ENCODE results near the gene RGS21.
A peak's percentile ranks its signal among the peaks of the same experiment; 100 is the strongest.

The RGS21 gene

GRCh38 chr1:192395895-192396294 lies 79.1 kb downstream of the RGS21 start:
- DNase-seq (ENCODE audit: low spot score) = no peak
- Histone ChIP-seq H3K4me3 (no peak overlapping the region), H3K27ac (no peak overlapping the region)
- no peak for TF ChIP-seq CTCF (IDR thresholded peaks at IDR 0.05)

GRCh38 chr1:192399161-192399560 lies 82.4 kb downstream of the RGS21 start:
- Histone ChIP-seq H3K4me3 (no peak overlapping the region), H3K27ac (no peak overlapping the region)
- TF ChIP-seq CTCF (IDR thresholded peaks at IDR 0.05) = no peak
- DNase-seq (ENCODE audit: low spot score) = no peak

- peak overlapping the region; percentile 11 for H3K4me3 ChIP-seq
- H3K27ac ChIP-seq = no peak overlapping the region
- no peak for DNase-seq (ENCODE audit: low spot score)
- TF ChIP-seq CTCF (IDR thresholded peaks at IDR 0.05) = no peak
Observed at GRCh38 chr1:192401825-192402224, 85.0 kb downstream of the RGS21 start.

GRCh38 chr1:192402571-192402970 lies 85.8 kb downstream of the RGS21 start:
- Histone ChIP-seq H3K27ac (no peak overlapping the region), H3K4me3 (no peak overlapping the region)
- DNase-seq (ENCODE audit: low spot score) = no peak
- TF ChIP-seq CTCF (IDR thresholded peaks at IDR 0.05) = no peak

- Histone ChIP-seq H3K4me3 (no peak overlapping the region), H3K27ac (no peak overlapping the region)
- no peak for DNase-seq (ENCODE audit: low spot score)
- TF ChIP-seq CTCF (IDR thresholded peaks at IDR 0.05) = no peak
Observed at GRCh38 chr1:192407206-192407605, 90.4 kb downstream of the RGS21 start.
